ENCODE results near the gene OPN1MW.
"Not testable (repeated sequence)": the region's sequence is repeated elsewhere in the genome, so short reads cannot be mapped to it uniquely, and the experiment has no call there.

OPN1MW gene

GRCh38 chrX:154211499-154211898, 29.1 kb downstream of the OPN1MW start:
- not testable (repeated sequence) for DNase-seq

- not testable (repeated sequence) for DNase-seq
Observed at GRCh38 chrX:154219456-154219855, 37.1 kb downstream of the OPN1MW start, which contains the start of gene OPN1MW2. OPN1MW2 (plus strand) TSS chrX:154219756; CDS start chrX:154219816, 60 bp downstream.

GRCh38 chrX:154225292-154225691, 42.9 kb downstream of the OPN1MW start:
- not testable (repeated sequence) for DNase-seq

GRCh38 chrX:154226706-154227105, 44.3 kb downstream of the OPN1MW start:
- DNase-seq = not testable (repeated sequence)

GRCh38 chrX:154231443-154231842, 49.0 kb downstream of the OPN1MW start:
- not testable (repeated sequence) for DNase-seq

GRCh38 chrX:154233620-154234019, 51.2 kb downstream of the OPN1MW start:
- DNase-seq = not testable (repeated sequence)

- DNase-seq = not testable (repeated sequence)
Observed at GRCh38 chrX:154238939-154239559, 56.7 kb downstream of the OPN1MW start.

GRCh38 chrX:154239982-154240503, 57.6 kb downstream of the OPN1MW start:
- DNase-seq = not testable (repeated sequence)
